Measurements from ENCODE around the gene HCN2. TPM values are rescaled to one million over a fixed set of nuclear protein-coding genes. Genes with fewer than 3 reads are reported as not detected.
"Not testable (repeated sequence)": the region's sequence is repeated elsewhere in the genome, so short reads cannot be mapped to it uniquely, and the experiment has no call there.

The HCN2 gene
- total and polyA plus RNA-seq, 2 of the 8 experiments (the other 6 are each of a cell fraction or from before 2014, with no cell fraction given) = 1.0 to 4.0 TPM

GRCh38 chr19:626566-626965, 36.9 kb downstream of the HCN2 start:
- not testable (repeated sequence) for H3K23ac ChIP-seq (ENCODE audit: insufficient read length)
- 95% methylated on average over 5 of the region's 7 CpGs; no CpG with 5 or more reads in 1 of the 2 experiments for WGBS, 2 experiments (ENCODE audit: extremely low coverage in 1 of 2, insufficient coverage in 1 of 2, insufficient read length in 1 of 2, insufficient replicate concordance in 2 of 2, low coverage in 1 of 2, low lambda C conversion rate in 2 of 2, missing lambda C conversion rate in 1 of 2)

More at GRCh38 chr19:626566-626965, 36.9 kb downstream of the HCN2 start:
- H2BK15ac ChIP-seq (ENCODE audit: low read length); H2BK5ac ChIP-seq (ENCODE audit: low read depth, low read length); H3K27me3 ChIP-seq (replicated peaks in 1 of 4; ENCODE audit: control insufficient read depth in 3 of 4, extremely low read depth in 1 of 4, insufficient read depth in 3 of 4, low read length in 3 of 4); H3K4me1 ChIP-seq (replicated peaks in 1 of 4; ENCODE audit: control insufficient read depth in 3 of 4, insufficient read depth in 4 of 4, low read length in 3 of 4); H3K56ac ChIP-seq (replicated peaks; ENCODE audit: insufficient read length, low read depth, low read length); H3K18ac ChIP-seq (ENCODE audit: extremely low read depth, low read length); FAIRE-seq; H2BK20ac ChIP-seq (ENCODE audit: low read length); H3K79me1 ChIP-seq (ENCODE audit: low read depth, low read length); H4K91ac ChIP-seq (replicated peaks; ENCODE audit: insufficient read length, low read length); H2AK5ac ChIP-seq (ENCODE audit: low read depth, low read length); DNase-seq (ENCODE audit: low read depth in 1 of 2, low spot score in 2 of 2); H3K14ac ChIP-seq (ENCODE audit: insufficient read length); H2BK120ac ChIP-seq (replicated peaks; ENCODE audit: low read depth, low read length); H3K4me2 ChIP-seq (ENCODE audit: insufficient read depth in 1 of 2, low read depth in 2 of 2, low read length in 2 of 2); H3K79me2 ChIP-seq (ENCODE audit: control insufficient read depth in 1 of 2, insufficient read depth in 2 of 2, low read length in 2 of 2); H3K4me3 ChIP-seq (ENCODE audit: extremely low read depth in 1 of 4, insufficient read depth in 2 of 4, low read depth in 3 of 4, low read length in 4 of 4); H3K4ac ChIP-seq (replicated peaks; ENCODE audit: insufficient read length, low read depth, low read length); H3K23me2 ChIP-seq (ENCODE audit: low read depth, low read length); H3K9ac ChIP-seq (replicated peaks in 1 of 4; ENCODE audit: extremely low read depth in 1 of 4, low read depth in 3 of 4, low read length in 3 of 4); H3K9me3 ChIP-seq (ENCODE audit: insufficient read depth in 2 of 2, low read depth in 1 of 2, low read length in 1 of 2); H4K5ac ChIP-seq (ENCODE audit: insufficient read length, low read depth, low read length); H2AFZ ChIP-seq (ENCODE audit: low read length); H4K8ac ChIP-seq (ENCODE audit: extremely low read depth, insufficient read depth, low read length); H2BK12ac ChIP-seq (ENCODE audit: low read depth, low read length); H3K27ac ChIP-seq (ENCODE audit: low read depth, low read length): not testable (repeated sequence)
- POLR2A ChIA-PET (ENCODE audit: partially characterized antibody) = interaction anchor here (0.6 to 2.2 kb wide), 4 partner anchors 8 to 45 kb away, joined by 3 to 5 read pairs (median 3); no protein-coding TSS in a partner anchor
- peaks cover 7 to 12% of the 10 kb centered on the region in 2 experiments for H4K20me1 ChIP-seq (replicated peaks in 1 of 2; ENCODE audit: control insufficient read depth in 1 of 2, insufficient read depth in 2 of 2, low read length in 2 of 2)
- H3K36me3 ChIP-seq (ENCODE audit: control insufficient read depth in 2 of 4, insufficient read depth in 4 of 4, low read length in 3 of 4) = peaks cover 2 to 34% (median 21%) of the 10 kb centered on the region in 4 experiments
- CTCF ChIA-PET (ENCODE audit: partially characterized antibody) = interaction anchor here (0.6 to 4.4 kb wide), 10 partner anchors 17 to 1085 kb away, joined by 3 to 26 read pairs (median 3); no protein-coding TSS in a partner anchor
